Esophagus squamous epithelium (tissue), 4 donors: ENCODE measurements around the gene SLC10A6.
"Not testable (repeated sequence)": the region's sequence is repeated elsewhere in the genome, so short reads cannot be mapped to it uniquely, and the experiment has no call there.

Source experiments
- POLR2A ChIP-seq, 4 donors: fragments of 450-650 bp; IDR thresholded peaks; one replicate each; pipeline ENCODE4 v1.6.1; 2017; ENCODE audit warnings: antibody characterized with exemption in 4 of 4, mild to moderate bottlenecking in 4 of 4, moderate library complexity in 3 of 4
- TF ChIP-seq, protein P1 (sequence below), 6 experiments: fragments of 450-650 bp in 4 of 6; fragments of 200-600 bp in 2 of 6; sonication (generic) in 2 of 6; IDR thresholded peaks; one replicate each; pipeline ENCODE4 v1.5.1; 2016 to 2019; ENCODE audit warnings: antibody characterized with exemption in 6 of 6, mild to moderate bottlenecking in 4 of 6, moderate library complexity in 4 of 6

DNA sequence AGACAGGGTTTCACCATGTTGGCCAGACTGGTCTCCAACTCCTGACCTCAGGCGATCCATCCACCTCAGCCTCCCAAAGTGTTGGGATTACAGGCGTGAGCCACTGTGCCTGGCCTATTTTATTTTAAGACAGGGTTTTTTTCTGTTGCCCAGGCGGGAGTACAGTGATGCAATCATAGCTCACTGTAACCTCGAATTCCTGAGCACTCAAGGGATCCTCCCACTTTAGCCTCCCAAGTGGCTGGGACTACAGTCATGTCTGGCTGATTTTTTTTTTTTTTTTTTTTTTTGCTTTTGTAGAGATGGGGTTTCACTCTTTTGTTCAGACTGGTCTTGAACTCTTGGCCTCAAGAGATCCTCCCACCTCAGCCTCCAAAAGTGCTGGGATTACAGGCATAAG lies 26.3 kb upstream of the SLC10A6 start:
- TF ChIP-seq, protein P1, sequence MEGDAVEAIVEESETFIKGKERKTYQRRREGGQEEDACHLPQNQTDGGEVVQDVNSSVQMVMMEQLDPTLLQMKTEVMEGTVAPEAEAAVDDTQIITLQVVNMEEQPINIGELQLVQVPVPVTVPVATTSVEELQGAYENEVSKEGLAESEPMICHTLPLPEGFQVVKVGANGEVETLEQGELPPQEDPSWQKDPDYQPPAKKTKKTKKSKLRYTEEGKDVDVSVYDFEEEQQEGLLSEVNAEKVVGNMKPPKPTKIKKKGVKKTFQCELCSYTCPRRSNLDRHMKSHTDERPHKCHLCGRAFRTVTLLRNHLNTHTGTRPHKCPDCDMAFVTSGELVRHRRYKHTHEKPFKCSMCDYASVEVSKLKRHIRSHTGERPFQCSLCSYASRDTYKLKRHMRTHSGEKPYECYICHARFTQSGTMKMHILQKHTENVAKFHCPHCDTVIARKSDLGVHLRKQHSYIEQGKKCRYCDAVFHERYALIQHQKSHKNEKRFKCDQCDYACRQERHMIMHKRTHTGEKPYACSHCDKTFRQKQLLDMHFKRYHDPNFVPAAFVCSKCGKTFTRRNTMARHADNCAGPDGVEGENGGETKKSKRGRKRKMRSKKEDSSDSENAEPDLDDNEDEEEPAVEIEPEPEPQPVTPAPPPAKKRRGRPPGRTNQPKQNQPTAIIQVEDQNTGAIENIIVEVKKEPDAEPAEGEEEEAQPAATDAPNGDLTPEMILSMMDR (IDR thresholded peaks at IDR 0.05), result not testable (repeated sequence)
- not testable (repeated sequence) for TF ChIP-seq POLR2A (IDR thresholded peaks at IDR 0.05)
